DND-41 (cell line): ENCODE data around the gene POLR2I.

ENCODE experiments used
- ATAC-seq: fragments of 200-7000 bp; cut with Tn5 transposase; 3 replicates; pipeline ENCODE4 v1.9.1; 2021; ENCODE audit warnings: low read depth; ENCODE audit not compliant: insufficient read depth
- DNase-seq: peaks from one replicate; pipeline ENCODE4 v3.0.0-alpha.2; 2020
- H2AFZ ChIP-seq: 2 replicates; pipeline ENCODE4 v1.6.0; 2012; ENCODE audit warnings: low read depth, low read length
- H3K27ac ChIP-seq: 2 replicates; pipeline ENCODE4 v1.5.1; 2012; ENCODE audit warnings: low read length, inconsistent platforms
- H3K27me3 ChIP-seq: fragments of 200-600 bp; sonication (generic); 2 replicates; pipeline ENCODE4 v1.6.0; 2012; ENCODE audit warnings: low read length, mild to moderate bottlenecking, inconsistent platforms; ENCODE audit not compliant: insufficient read depth, poor library complexity
- H3K36me3 ChIP-seq: 2 replicates; pipeline ENCODE4 v1.5.1; 2012; ENCODE audit warnings: low read length, inconsistent platforms; ENCODE audit not compliant: insufficient read depth
- H3K4me1 ChIP-seq: 2 replicates; pipeline ENCODE4 v1.5.1; 2012; ENCODE audit warnings: mild to moderate bottlenecking, low read length; ENCODE audit not compliant: insufficient read depth
- H3K4me2 ChIP-seq: 2 replicates; pipeline ENCODE4 v1.6.0; 2012; ENCODE audit warnings: mild to moderate bottlenecking, moderate library complexity, low read length, inconsistent platforms; ENCODE audit not compliant: insufficient read depth
- H3K4me3 ChIP-seq, 2 experiments: fragments of 200-600 bp in 1 of 2; shearing (Covaris generic) in 1 of 2; 2 replicates each; pipeline ENCODE4 v1.5.1; 2012 to 2016; ENCODE audit warnings: inconsistent platforms in 2 of 2, low read length in 2 of 2, mild to moderate bottlenecking in 2 of 2, low read depth in 1 of 2, moderate library complexity in 1 of 2
- H3K79me2 ChIP-seq: 2 replicates; pipeline ENCODE4 v1.6.0; 2012; ENCODE audit warnings: low read length, inconsistent platforms; ENCODE audit not compliant: insufficient read depth
- H3K9ac ChIP-seq: 2 replicates; pipeline ENCODE4 v1.6.0; 2012; ENCODE audit warnings: low read depth, mild to moderate bottlenecking, inconsistent platforms, low read length, moderate library complexity
- H3K9me3 ChIP-seq: 2 replicates; pipeline ENCODE4 v1.5.1; 2012; ENCODE audit warnings: low read length, moderate library complexity, mild to moderate bottlenecking, inconsistent platforms; ENCODE audit not compliant: insufficient read depth, severe bottlenecking
- H4K20me1 ChIP-seq: 2 replicates; pipeline ENCODE4 v1.6.0; 2012; ENCODE audit warnings: low read length; ENCODE audit not compliant: insufficient read depth
- EZH2 ChIP-seq: IDR thresholded peaks from 3 replicates; pipeline ENCODE4 v1.6.1; 2012; ENCODE audit warnings: borderline replicate concordance, low read depth, mild to moderate bottlenecking, moderate library complexity, low read length, inconsistent platforms; ENCODE audit not compliant: severe bottlenecking
- TF ChIP-seq, protein P1 (sequence below): IDR thresholded peaks from 2 replicates; pipeline ENCODE4 v1.5.1; 2012; ENCODE audit warnings: borderline replicate concordance, low read length, moderate library complexity, mild to moderate bottlenecking; ENCODE audit not compliant: poor library complexity, severe bottlenecking; ENCODE audit errors: extremely low read depth

Gene POLR2I

DNA sequence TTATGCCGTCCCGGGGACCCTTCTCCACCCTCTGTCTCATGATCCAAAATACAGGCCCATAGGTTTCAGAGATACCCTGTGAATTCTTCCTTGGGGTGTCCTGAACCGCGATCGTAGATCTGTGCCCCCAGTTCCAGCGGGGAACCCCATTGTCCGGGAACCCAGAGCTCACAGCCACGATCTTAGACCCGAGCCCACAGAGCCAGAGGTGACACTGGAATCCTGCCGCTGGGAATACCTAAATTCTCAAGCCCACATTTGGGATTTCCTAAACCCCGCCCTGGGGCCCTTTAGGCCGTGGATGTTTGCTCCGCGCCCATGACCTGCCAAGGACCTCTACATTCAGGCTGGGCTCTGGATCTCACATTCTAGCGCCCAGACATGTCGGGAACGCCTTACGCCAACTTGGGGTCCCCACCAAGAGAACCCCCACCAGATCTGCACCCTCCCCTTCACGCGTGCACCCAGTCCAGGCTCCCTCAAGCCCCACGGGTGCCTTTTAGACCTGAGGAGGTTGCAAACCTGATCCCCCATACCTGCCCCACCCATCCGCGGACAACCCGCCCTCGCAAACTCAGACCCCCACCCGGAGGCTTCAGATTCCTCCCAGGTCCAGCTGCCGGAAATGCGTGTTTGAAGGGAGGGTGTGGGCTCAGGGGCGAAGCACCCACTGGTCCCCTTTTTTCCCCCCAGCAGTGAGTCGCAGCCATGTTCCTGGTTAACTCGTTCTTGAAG, 25.8 kb upstream of the POLR2I start:
- peaks cover 24% of the 10 kb centered on the region for H3K79me2 ChIP-seq
- ATAC-seq (peak; percentile 38), DNase-seq (peak; percentile 74)
- peaks cover 22% of the 10 kb centered on the region for H3K4me1 ChIP-seq
- peaks cover 30% of the 10 kb centered on the region for H3K36me3 ChIP-seq
- peak overlapping the region; percentile 83 for H3K9ac ChIP-seq
- peak overlapping the region; percentile 82 for H2AFZ ChIP-seq
- TF ChIP-seq, protein P1, sequence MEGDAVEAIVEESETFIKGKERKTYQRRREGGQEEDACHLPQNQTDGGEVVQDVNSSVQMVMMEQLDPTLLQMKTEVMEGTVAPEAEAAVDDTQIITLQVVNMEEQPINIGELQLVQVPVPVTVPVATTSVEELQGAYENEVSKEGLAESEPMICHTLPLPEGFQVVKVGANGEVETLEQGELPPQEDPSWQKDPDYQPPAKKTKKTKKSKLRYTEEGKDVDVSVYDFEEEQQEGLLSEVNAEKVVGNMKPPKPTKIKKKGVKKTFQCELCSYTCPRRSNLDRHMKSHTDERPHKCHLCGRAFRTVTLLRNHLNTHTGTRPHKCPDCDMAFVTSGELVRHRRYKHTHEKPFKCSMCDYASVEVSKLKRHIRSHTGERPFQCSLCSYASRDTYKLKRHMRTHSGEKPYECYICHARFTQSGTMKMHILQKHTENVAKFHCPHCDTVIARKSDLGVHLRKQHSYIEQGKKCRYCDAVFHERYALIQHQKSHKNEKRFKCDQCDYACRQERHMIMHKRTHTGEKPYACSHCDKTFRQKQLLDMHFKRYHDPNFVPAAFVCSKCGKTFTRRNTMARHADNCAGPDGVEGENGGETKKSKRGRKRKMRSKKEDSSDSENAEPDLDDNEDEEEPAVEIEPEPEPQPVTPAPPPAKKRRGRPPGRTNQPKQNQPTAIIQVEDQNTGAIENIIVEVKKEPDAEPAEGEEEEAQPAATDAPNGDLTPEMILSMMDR, result no peak
- no peak for TF ChIP-seq EZH2
- H3K4me2 ChIP-seq, result peak overlapping the region; percentile 77
- peak overlapping the region; percentile 87 for H3K27ac ChIP-seq
- H3K4me3 ChIP-seq, result peak overlapping the region; percentile 75 to 80
- H3K27me3 ChIP-seq, result no peaks in the 10 kb centered on the region
- no peaks in the 10 kb centered on the region for H3K9me3 ChIP-seq
- peaks cover 14% of the 10 kb centered on the region for H4K20me1 ChIP-seq

DNA sequence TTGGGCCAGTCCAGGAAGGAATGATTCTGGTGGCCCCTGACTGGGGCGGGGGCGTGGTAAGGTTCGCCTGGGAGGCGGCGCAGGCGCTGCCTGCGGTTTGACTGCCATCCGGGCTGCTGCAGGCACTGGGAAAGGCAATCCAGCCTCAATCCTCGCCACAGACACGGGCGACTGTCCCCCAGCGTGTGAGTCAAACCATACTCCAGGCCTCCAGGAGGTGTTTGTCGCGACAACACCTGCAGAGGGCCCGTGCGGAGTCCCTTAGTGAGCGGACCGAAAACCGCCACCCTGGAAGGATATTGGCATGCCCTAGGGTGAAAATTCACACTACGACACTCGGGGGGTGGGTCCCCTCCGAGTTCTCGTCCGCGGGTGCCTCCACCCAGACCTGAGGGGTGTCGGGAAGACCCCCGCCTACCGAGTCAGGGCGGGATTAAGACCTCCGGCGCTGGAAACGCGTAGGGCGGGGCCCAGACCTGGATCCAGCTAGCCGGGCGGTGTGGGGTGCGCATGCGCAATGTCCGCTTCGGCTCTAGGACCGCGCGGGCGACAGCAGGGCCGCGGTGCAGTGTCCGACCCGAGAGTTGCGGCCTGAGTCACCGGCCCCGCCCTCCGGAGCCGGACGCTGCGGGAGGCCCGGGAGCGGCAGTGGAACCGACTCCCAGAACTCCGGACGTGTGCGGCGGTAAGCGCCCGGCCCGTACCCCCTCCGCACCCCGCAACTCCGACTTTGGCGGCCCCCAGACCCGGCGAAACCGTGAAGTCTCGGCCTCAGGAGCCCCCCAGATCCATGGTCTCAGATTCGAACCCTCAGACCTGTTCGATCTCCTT, 25.0 kb upstream of the POLR2I start, which contains the start of gene CAPNS1:
Gene CAPNS1, plus strand, starts transcription at position 594 of the 831 bp plus-strand sequence. CDS start 946 bp downstream, outside the sequence.
- Histone ChIP-seq H3K4me1 (peaks cover 22% of the 10 kb centered on the region), H3K36me3 (peaks cover 22% of the 10 kb centered on the region), H3K79me2 (peaks cover 24% of the 10 kb centered on the region), H3K4me3 (peak within 1 kb of the TSS; percentile 75 to 80), H3K27ac (peak within 1 kb of the TSS; percentile 87), H4K20me1 (peaks cover 14% of the 10 kb centered on the region), H2AFZ (peak within 1 kb of the TSS; percentile 82), H3K27me3 (no peaks in the 10 kb centered on the region), H3K4me2 (peak within 1 kb of the TSS; percentile 77), H3K9ac (peak within 1 kb of the TSS; percentile 83), H3K9me3 (no peaks in the 10 kb centered on the region)
- ATAC-seq (peak; percentile 79), DNase-seq (peak; percentile 94)
- no peak for TF ChIP-seq EZH2
- TF ChIP-seq, protein P1, result peak; percentile 24

DNA sequence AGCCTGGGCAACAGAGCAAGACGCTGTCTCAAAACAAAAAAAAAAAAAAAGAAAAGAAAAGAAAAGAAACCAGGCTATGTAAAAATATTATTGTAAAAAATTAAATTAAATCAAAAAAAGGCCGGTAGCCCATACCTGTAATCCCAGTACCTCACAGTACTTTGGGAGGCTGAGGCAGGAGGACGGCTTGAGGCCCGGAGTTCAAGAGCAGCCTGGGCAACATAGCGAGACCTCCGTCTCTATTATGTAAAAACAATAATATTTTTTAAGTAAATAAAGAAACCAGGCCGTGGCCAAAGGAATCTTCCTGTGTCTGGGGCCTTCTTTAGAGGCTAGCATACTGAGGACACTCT, 24.4 kb upstream of the POLR2I start:
- no peak for ATAC-seq
- Histone ChIP-seq H3K4me2 (peak overlapping the region; percentile 77), H3K9ac (peak overlapping the region; percentile 83), H3K4me3 (peak overlapping the region; percentile 75 to 80; a peak in 3 of 4 replicates), H3K4me1 (peaks cover 22% of the 10 kb centered on the region), H3K27me3 (no peaks in the 10 kb centered on the region), H4K20me1 (peaks cover 14% of the 10 kb centered on the region), H3K9me3 (no peaks in the 10 kb centered on the region), H3K27ac (peak overlapping the region; percentile 87), H3K79me2 (peaks cover 24% of the 10 kb centered on the region), H3K36me3 (peaks cover 17% of the 10 kb centered on the region), H2AFZ (peak overlapping the region; percentile 82)
- DNase-seq, result no peak
- TF ChIP-seq EZH2, result no peak
- TF ChIP-seq, protein P1, result no peak
